GM21526 (cell line): ENCODE results near the gene ST8SIA1.

Source experiments
- ATAC-seq: cut with Tn5 transposase; IDR thresholded peaks from one replicate; pipeline ENCODE4 v1.9.1; 2021; ENCODE audit warnings: moderate library complexity; ENCODE audit not compliant: unreplicated experiment, low FRiP score

ST8SIA1 gene

GRCh38 chr12:22248121-22248520, 86.4 kb downstream of the ST8SIA1 start:
- ATAC-seq = no peak

GRCh38 chr12:22246217-22246846, 88.2 kb downstream of the ST8SIA1 start:
- ATAC-seq = no peak

- no peak for ATAC-seq
Observed at GRCh38 chr12:22242726-22243125, 91.8 kb downstream of the ST8SIA1 start.

GRCh38 chr12:22238211-22238610, 96.3 kb downstream of the ST8SIA1 start:
- no peak for ATAC-seq

- no peak for ATAC-seq
Observed at GRCh38 chr12:22234561-22234960, 99.9 kb downstream of the ST8SIA1 start.

GRCh38 chr12:22231836-22232235, 102.7 kb downstream of the ST8SIA1 start:
- ATAC-seq = no peak

GRCh38 chr12:22231078-22231477, 103.4 kb downstream of the ST8SIA1 start:
- ATAC-seq = no peak

GRCh38 chr12:22230280-22230794, 104.2 kb downstream of the ST8SIA1 start:
- ATAC-seq = no peak

GRCh38 chr12:22229652-22230279, 104.7 kb downstream of the ST8SIA1 start:
- ATAC-seq = no peak

GRCh38 chr12:22228022-22228875, 106.3 kb downstream of the ST8SIA1 start:
- no peak for ATAC-seq

GRCh38 chr12:22223356-22223755, 111.2 kb downstream of the ST8SIA1 start:
- no peak for ATAC-seq

GRCh38 chr12:22217556-22217955, 117.0 kb downstream of the ST8SIA1 start:
- no peak for ATAC-seq

GRCh38 chr12:22215467-22216253, 118.8 kb downstream of the ST8SIA1 start:
- no peak for ATAC-seq

- no peak for ATAC-seq
Observed at GRCh38 chr12:22211128-22211527, 123.4 kb downstream of the ST8SIA1 start.

- ATAC-seq = no peak
Observed at GRCh38 chr12:22209422-22209821, 125.1 kb downstream of the ST8SIA1 start.

- no peak for ATAC-seq
Observed at GRCh38 chr12:22206111-22206728, 128.3 kb downstream of the ST8SIA1 start.

GRCh38 chr12:22204391-22204790, 130.1 kb downstream of the ST8SIA1 start:
- no peak for ATAC-seq

GRCh38 chr12:22202847-22203246, 131.7 kb downstream of the ST8SIA1 start:
- no peak for ATAC-seq

- no peak for ATAC-seq
Observed at GRCh38 chr12:22201101-22201500, 133.4 kb downstream of the ST8SIA1 start.

- no peak for ATAC-seq
Observed at GRCh38 chr12:22196236-22196635, 138.3 kb downstream of the ST8SIA1 start.
